ENCODE results near the gene CDC42BPG.

GRCh38 chr11:64875369-64876228 is 31.1 kb upstream of the CDC42BPG start:
- TF ChIP-seq CTCF (IDR thresholded peaks at IDR 0.05): no peak
- TF ChIP-seq POLR2A (IDR thresholded peaks at IDR 0.05): no peak

Measured in body of pancreas (tissue), 4 donors.